GM21737 (cell line): ENCODE measurements around the gene AKR1E2.
"Not testable (repeated sequence)": the region's sequence is repeated elsewhere in the genome, so short reads cannot be mapped to it uniquely, and the experiment has no call there.

Source experiments
- ATAC-seq: cut with Tn5 transposase; IDR thresholded peaks from one replicate; pipeline ENCODE4 v1.9.1; 2021; ENCODE audit warnings: mild to moderate bottlenecking, moderate library complexity; ENCODE audit not compliant: unreplicated experiment

AKR1E2 gene

DNA sequence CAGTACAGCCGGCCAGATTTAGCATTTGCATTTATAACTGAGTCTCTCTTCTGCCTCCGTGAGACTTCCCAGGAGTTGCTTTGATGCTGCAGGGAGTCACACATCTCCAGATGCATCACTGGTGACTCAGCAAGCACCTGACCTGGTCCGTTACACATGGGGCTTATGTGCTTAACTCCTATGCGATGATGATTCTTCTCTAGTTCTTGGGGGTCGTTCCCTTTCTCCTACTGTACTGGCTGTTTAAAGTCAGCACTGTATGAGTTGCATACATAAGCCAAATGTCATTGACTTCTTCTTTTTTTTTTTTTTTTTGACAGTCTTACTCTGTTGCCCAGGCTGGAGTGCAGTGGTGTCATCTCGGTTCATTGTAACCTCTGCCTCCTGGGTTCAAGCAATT is 13.0 kb upstream of the AKR1E2 start:
- no peak for ATAC-seq

DNA sequence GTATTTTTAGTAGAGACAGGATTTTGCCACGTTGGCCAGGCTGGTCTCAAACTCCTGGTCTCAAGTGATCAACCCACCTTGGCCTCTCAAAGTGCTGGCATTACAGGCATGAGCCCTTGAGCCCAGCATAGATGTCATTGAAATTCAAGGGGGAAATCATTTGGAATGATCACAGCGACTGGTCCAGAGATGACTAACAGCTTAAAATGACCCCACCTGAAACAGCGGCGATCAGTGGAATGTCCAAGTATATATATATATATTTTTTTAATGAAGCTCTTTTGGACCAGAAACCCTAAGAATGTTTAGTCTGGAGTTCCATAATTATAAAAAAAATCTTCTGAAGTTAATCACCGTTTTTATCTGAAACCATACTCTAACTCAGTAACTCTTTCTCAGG is 12.5 kb upstream of the AKR1E2 start:
- ATAC-seq = no peak

DNA sequence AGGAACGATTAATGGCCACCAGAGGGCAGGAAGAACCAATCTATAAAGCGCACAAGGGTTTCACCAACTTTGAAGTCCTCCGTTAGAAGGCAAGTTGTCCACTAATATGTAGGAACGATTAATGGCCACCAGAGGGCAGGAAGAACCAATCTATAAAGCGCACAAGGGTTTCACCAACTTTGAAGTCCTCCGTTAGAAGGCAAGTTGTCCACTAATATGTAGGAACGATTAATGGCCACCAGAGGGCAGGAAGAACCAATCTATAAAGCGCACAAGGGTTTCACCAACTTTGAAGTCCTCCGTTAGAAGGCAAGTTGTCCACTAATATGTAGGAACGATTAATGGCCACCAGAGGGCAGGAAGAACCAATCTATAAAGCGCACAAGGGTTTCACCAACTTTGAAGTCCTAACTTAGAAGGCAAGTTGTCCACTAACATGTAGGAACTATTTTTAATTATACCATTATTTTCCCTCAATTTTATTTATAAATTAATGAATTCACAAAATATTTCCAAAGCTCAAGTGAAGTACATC is 10.3 kb upstream of the AKR1E2 start:
- ATAC-seq = not testable (repeated sequence)

DNA sequence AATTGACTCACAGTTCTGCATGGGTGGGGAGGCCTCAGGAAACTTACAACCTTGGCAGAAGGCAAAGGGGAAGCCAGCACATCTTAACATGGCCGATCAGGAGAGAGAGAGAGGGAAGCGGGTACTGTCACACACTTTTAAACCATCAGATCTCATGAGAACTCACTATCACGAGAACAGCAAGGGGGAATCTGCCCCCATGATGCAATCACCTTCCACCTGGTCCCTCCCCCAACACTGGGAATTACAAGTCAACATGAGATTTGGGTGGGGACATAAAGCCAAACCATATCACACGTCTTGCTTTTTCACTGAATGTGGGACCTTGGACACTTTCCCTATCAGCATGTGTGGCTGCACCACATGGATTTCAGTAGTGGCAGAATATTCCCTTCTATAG is 9.0 kb upstream of the AKR1E2 start:
- no peak for ATAC-seq

DNA sequence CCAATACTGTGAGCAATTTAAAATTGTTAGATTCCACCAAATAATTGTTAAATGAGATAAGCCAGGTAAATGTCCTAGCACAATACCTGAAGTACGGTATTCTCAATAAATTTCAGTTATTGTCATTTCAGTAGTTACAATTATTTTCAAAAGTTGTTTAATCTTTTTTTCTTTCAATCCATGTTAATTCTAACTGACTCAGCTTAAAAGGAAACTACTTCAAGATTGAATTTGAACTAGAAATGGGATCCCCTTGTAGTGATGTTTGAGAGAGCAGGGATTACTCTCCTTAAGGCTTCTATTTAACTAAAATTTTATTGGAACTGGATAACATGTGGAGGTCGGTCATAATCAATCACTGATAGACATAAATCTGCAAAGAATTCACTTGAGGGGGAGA is 6.9 kb upstream of the AKR1E2 start:
- ATAC-seq = no peak

DNA sequence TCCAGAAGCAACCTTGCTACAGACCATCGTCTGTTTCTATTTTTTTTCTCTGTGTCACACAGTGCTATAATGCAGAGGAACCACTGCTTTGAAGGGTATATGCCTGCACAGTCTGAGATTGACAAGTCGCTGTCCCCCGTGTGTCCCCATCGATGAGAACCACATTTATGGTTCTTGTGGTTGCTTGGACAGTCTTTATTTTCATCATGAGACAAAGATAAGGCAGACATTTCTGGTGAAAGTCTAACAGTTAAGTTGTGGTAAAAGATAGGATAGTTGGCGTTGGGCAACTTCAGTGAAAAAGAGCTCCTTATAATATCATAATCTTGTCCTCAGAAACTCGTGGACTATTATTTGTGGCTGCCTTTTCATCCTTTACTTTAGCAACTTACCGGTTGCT is 6.3 kb upstream of the AKR1E2 start:
- ATAC-seq = no peak

DNA sequence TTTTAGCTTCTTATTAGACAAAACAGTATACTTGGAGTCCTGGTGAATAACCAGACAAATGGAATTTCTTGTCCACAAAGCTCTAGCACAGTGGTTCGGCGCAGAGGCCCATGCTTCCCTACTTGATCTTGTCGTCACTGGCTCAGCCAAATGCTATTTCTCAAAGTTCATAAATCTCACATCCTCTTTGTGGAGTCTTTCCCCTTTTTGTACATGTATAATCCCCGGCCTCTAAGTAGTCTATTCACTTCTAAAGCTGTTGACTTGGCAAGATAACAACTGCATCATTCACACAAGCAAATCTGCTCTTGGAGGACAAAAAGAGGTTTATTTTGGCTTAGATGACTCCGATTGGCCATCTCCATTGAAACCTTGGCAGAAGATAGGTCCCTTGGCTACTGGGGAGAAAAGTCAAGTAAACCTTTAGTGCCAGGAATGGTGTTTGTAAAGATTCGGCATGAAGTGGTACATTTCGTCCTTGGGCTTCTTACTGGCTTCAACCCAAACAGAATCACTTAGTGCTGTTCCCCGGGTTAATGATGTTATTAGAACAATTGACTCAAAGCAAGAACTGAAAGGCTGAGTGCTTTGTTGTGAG is 5.1 kb upstream of the AKR1E2 start:
- ATAC-seq = no peak

DNA sequence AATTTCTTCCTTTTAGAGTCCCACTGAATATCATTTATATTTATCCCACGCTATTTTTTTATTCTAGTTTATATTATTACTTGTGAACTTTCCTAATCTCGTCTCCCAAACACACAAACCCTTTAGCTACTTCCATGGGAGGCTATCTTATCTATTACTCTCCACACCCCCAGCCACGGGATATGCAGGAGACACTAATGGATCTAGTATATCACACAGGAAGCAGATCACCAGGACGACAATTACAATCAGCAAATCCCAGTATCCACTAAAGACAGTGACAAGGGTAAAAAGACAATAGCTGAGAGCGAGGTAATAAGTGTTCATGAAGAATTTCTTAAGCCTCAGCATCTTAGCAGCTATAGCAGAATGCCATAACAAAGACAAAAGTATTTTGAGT is 3.8 kb upstream of the AKR1E2 start:
- ATAC-seq = no peak

DNA sequence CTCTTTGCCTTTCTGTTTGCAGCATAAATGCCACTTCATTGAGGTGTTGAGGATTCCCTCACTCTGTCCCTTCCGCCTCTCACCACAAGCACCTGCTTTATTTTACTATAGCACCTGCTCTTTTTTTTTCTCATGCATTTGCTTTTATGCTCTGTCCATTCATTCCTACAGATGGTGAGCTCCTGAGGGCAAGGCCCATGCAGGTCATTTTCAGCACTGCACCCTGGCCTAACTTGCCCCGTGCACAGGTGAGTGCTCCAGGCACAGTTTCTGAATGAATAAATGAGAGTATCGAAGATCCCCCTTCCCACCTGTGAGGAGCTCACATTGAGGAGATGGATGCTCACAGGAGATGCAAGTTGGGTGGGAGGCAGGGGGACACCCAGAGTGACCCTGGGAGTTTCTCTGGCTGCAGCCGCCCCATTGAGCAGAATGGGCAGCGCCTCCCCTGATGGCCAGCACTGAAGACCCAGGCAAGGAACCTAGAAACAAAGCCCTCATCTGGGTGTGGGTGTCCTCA is 1.2 kb upstream of the AKR1E2 start:
- ATAC-seq = no peak

DNA sequence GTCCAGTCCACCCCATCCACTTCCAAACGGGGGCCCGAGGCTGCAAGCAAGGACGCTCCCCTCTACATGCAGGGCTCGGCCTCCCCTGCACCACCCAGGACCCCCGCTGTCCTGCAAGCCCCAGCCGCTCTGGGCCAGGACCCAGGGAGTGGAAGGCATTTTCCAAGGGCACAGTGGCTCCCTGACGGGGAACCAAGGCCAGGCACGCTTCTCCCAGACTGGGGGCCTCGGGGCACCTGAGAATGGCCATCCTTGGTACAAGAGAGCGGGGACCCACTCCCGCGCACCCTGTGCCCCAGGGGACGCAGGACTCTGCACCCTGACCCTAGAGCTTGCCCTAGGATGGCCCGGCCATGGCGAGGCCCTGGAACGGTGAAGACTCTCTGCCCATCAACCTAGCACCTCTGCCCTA is 545 bp upstream of the AKR1E2 start:
- no peak for ATAC-seq

DNA sequence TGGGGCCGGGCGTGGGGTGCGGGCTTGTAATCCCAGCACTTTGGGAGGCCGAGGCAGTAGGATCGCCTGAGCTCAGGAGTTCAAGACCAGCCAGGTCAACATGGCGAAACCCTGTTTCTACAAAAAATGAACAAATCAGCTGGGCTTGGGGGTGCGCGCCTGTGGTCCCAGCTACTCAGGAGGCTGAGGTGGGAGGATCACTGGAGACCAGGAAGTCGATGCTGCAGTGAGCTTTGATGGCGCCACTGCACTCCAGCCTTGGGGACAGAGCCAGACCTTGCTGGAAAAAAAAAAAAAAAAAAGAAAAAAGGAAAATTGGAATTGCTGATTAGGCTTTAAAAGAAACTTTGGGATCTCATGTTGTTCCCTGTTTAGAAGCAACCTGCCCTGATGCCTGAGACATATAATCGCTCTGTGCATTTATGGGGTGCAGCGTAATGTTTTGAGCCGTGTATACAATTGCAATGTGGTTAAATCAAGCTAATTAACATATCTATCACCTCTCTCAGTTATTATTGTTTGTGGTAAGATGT is 851 bp downstream of the AKR1E2 start:
- no peak for ATAC-seq

DNA sequence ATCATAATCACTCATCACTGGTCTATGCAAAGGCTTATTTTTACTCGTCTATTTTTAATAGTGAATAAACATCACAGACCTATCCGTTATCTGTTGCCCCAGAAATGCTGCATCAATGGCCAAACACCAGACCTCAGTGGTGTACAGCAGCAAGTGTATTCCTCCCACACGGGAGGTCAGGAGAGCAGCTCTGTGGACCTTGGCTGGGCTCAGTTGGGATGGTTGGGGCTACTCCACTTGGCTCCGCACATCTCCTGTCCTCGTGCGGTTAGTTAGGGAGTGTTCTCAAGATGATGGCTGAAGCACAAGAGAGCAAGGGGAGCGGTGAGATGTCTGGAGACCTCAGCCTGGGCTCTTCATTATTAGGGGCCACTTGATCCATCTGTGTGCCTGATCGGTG is 2.0 kb downstream of the AKR1E2 start:
- ATAC-seq = no peak

DNA sequence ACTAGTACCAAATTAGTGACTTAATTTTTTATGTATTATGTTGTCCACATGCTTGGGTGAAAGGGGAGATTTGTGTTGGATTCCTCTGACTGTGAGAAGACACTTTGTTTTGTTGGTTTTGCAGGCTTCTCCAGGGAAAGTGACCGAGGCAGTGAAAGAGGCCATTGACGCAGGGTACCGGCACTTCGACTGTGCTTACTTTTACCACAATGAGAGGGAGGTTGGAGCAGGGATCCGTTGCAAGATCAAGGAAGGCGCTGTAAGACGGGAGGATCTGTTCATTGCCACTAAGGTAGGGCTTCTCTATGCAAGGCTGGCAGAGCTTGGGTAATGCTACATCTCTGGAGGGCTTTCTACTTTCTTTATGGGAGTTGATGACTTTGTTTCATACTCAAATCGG is 4.5 kb downstream of the AKR1E2 start:
- no peak for ATAC-seq

DNA sequence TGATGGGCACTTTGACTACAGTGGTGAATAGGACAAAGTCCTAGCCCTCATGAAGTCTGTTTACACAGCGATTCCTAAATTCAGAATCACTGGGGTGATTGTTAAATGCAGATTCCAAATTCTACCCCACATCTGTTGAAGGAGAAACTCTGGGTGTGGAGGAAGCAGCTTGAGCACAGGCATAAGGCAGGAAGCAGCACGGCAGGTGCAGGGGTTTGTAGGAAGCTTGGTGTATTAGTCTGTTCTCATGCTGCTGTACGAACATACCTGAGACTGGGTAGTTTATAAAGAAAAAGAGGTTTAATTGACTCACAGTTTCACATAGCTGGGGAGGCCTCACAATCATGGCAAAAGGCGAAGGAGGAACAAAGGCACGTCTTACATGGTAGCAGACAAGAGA is 5.1 kb downstream of the AKR1E2 start:
- no peak for ATAC-seq

DNA sequence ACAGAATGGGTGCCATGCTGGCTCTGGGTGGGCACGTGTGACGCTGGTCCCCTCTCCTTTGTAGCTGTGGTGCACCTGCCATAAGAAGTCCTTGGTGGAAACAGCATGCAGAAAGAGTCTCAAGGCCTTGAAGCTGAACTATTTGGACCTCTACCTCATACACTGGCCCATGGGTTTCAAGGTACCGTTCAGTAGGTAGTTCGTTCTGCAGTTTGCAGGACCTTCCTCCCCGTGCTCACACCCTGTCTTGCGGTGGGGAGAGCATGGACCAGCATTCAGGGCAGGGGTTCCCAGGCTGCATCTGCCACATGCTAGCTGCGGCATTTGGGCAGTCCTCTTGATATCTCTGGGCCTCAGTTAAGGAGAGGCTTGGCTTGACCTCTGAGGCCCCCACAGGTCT is 7.3 kb downstream of the AKR1E2 start:
- no peak for ATAC-seq

DNA sequence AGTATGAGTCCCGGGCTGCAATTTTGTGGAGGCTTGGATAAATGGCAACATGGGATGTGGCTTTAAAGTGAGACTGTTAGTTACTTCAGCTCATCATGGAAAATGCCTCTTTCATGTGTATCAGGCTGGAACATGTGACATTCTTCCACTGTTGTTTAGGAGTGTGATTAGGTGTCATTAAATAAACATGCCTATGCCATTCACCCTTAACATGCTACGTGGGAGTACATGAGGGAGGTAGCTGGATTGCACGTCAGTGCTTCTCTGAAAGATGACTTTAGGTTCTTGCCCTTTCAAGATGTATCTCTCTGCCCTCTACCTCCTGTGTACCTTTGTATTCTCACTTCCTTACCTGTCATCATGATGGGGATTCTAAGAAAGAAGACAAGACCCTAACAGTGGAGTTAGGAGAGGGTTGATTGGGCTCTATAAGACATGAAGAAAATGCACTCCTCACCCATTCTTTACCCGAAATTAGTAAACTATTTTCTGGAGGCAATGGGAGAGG is 8.9 kb downstream of the AKR1E2 start:
- ATAC-seq = no peak

DNA sequence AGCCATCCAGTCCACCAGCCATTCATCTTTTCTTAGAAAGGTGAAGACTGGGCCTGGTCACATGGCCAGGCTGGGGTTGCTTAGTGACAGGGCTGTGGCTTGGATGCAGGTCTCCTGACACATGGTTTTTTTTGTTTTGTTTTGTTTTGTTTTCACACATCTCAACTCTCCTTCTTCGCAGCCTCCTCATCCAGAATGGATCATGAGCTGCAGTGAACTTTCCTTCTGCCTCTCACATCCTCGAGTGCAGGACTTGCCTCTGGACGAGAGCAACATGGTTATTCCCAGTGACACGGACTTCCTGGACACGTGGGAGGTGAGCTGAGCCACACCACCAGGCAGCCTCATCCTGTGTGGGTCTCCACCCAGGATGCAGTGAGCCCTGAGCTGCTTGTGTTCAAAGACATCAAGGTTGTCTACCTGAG is 9.5 kb downstream of the AKR1E2 start:
- no peak for ATAC-seq

DNA sequence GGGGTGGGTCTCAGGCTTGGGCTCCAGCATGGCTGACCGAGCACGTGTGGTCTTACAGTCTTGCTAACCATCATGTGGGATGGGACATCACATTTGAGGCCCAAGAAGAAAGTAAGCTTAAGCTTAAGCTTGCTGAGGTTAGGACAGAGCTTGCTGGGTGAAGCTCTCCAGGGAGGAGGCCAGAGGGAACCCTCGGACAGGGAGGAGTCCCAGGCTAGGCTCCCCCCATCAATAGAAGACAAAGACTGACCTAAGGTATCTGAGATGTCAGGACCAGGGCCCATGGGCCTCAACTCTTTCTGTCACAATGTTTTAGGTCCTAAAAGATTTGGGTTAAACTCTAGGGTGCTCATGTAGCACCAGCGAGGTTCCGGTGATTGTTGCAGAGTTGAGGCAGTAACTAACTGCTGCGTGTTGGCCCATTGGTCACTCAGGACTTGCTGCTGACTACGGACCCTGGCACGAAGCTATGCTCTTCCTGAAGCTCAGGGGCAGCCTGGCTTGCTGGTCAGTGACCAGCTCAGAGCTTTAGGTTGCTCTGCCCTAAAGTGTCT is 10.5 kb downstream of the AKR1E2 start:
- no peak for ATAC-seq

DNA sequence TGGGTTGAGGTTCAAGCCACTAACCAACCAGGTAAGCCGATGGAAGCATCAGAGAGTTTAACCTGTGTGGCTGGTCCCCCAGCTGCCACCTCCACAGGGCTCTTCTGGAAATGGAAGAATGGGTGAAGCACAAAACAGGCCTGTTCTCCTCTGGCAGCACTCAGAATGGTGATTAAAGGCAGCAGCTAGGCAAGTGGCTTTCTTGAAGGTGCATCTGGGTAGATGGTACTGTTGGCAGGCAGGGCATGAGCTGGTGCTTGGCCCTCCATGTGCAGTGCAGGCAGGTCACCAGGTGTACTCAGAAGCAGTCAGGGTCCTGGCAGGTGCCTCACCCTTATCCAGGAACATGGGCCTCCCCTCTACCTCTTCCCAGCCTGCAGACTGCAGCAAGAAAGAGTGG is 11.5 kb downstream of the AKR1E2 start:
- ATAC-seq = no peak

DNA sequence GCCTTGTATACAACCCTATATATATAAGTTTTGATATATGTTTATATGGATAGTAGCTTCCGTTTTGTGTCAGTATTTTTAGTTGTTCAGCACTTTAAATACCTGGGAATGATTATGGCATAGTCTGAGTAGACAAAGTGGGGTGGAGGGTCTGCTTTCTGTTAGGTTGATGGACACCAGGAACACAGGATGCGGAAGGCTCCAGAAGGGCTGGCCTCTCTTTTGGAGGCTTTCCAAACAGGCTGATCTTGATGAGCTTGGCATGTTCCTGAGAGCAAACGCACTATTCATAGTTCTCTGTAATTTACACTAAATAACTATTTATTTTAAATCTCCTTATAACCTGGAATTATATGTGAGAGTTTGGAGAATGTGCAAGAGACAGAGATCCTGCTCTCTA is 12.7 kb downstream of the AKR1E2 start:
- no peak for ATAC-seq

DNA sequence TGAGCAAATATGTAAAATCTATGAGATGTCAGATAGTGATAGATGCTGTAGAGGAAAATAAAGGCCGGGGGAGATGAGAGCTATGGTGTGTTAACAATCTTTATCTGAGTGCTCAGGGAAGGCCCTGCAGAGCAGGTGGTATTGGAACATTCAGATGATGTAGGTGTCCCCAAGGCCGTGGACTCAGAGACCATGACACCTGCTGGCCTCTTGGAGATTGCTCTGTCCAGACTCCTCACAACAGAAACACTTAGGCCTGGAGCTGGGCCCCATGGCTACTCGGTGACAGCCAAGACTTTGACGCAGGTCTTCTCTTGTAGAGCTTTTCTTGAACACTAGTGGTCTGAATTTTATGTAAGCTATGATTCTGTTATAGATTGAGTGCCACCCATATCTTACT is 13.3 kb downstream of the AKR1E2 start:
- no peak for ATAC-seq

DNA sequence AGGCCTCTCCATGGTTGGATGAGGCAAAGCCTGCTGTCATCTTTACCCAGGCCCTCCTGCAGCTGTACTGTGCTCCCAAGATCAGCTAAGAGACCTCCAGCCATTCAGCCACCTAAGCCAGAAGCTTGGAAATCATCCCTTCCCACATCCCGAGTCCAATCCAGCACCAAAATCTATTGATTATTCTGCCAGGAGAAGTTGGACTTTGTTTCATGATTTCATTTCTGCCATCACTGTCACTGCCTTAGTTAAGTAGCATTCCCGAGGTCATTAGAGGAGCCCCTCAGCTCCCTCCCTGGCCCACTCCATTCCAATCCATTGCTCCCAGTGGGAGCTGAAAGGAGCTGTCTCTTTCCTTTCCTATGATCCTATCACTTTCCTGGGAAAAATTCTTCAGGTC is 14.1 kb downstream of the AKR1E2 start:
- ATAC-seq = no peak
